Upper lobe of left lung (tissue), 6 donors: ENCODE measurements around the gene PXDN. TPM values are rescaled to one million over a fixed set of nuclear protein-coding genes. Genes with fewer than 3 reads are reported as not detected.

ENCODE experiments used
- ATAC-seq, 2 donors: fragments of 200-7000 bp; cut with Tn5 transposase; one replicate each; pipeline ENCODE4 v1.9.1; 2022; ENCODE audit warnings: mild to moderate bottlenecking in 2 of 2, moderate library complexity in 2 of 2; ENCODE audit not compliant: low FRiP score in 2 of 2
- DNase-seq, 2 donors: peaks; one replicate each; pipeline ENCODE4 v3.0.0-alpha.2; 2019 to 2020
- H3K27ac ChIP-seq, 4 donors: fragments of 200-600 bp; sonication (generic); one replicate each; pipeline ENCODE4 v1.5.1; 2016 to 2019
- H3K27me3 ChIP-seq, 4 donors: fragments of 200-600 bp; sonication (generic); one replicate each; pipeline ENCODE4 v1.5.1; 2017 to 2019
- H3K36me3 ChIP-seq, 4 donors: fragments of 200-600 bp; sonication (generic); one replicate each; pipeline ENCODE4 v1.5.1; 2016 to 2019
- H3K4me1 ChIP-seq, 4 donors: fragments of 200-600 bp; sonication (generic); one replicate each; pipeline ENCODE4 v1.5.1; 2018 to 2019
- H3K4me3 ChIP-seq, 4 donors: fragments of 200-600 bp; sonication (generic); one replicate each; pipeline ENCODE4 v1.5.1; 2017 to 2019; ENCODE audit warnings: mild to moderate bottlenecking in 2 of 4, moderate library complexity in 1 of 4
- H3K9me3 ChIP-seq, 4 donors: fragments of 200-600 bp; sonication (generic); one replicate each; pipeline ENCODE4 v1.5.1; 2018 to 2019
- CTCF ChIP-seq, 6 experiments: fragments of 450-650 bp in 4 of 6; fragments of 200-600 bp in 2 of 6; sonication (generic) in 2 of 6; IDR thresholded peaks; one replicate each; pipeline ENCODE4 v1.5.1; 2016 to 2019; ENCODE audit warnings: antibody characterized with exemption in 6 of 6
- EP300 ChIP-seq, 4 donors: sonication (generic); formaldehyde crosslinking; IDR thresholded peaks; one replicate each; pipeline ENCODE4 v1.5.1; 2017; ENCODE audit warnings: antibody characterized with exemption in 4 of 4, control low read depth in 2 of 4
- POLR2A ChIP-seq, 4 donors: fragments of 450-650 bp; IDR thresholded peaks; one replicate each; pipeline ENCODE4 v1.5.1; 2016 to 2017; ENCODE audit warnings: antibody characterized with exemption in 4 of 4, mild to moderate bottlenecking in 2 of 4
- POLR2AphosphoS5 ChIP-seq, 2 donors: sonication (generic); formaldehyde crosslinking; IDR thresholded peaks; one replicate each; pipeline ENCODE4 v1.5.1; 2017; ENCODE audit warnings: antibody characterized with exemption in 2 of 2
- WGBS, 2 donors: methylation state at CpG; one replicate each; pipeline ENCODE4 v1.1.5; 2017 to 2018; 5-methylcytosine and 5-hydroxymethylcytosine counted together
- total RNA-seq, 6 donors: library from RNA; depleted of rRNA in 4 of 6; stranded (reverse); fragments of >200 nt in 4 of 6; gene quantifications; one replicate each; pipeline versions ENCODE4 v1.1.0 to v1.2.1, GENCODE V29; 2016 to 2021
- donor health status: DM: no; HTN: no; CAD: no; lungs with moderate emphysema.
- donor health status: DM: no; HTN: yes; CAD: no; lungs with severe emphysema.

PXDN gene
- total RNA-seq, 6 donors from 2014 or later: 20.8 to 65.6 (median 38.5) TPM

GRCh38 chr2:1791685-1792435 is 47.5 kb upstream of the PXDN start:
- Histone ChIP-seq H3K27me3 (no peaks in the 10 kb centered on the region), H3K9me3 (no peaks in the 10 kb centered on the region), H3K4me1 (peaks cover 0 to 11% (median 3%) of the 10 kb centered on the region in 4 donors), H3K4me3 (no peak overlapping the region), H3K27ac (no peak overlapping the region), H3K36me3 (no peaks in the 10 kb centered on the region)
- DNase-seq (peak in 1 of 2 donors; percentile 64), ATAC-seq (peak; percentile 21 to 40)
- TF ChIP-seq EP300 (IDR thresholded peaks at IDR 0.05) (no peak), POLR2AphosphoS5 (IDR thresholded peaks at IDR 0.05) (no peak), CTCF (IDR thresholded peaks at IDR 0.05) (no peak), POLR2A (IDR thresholded peaks at IDR 0.05) (no peak)
- WGBS, 2 donors: 47 to 49% methylated on average over 11 to 16 of the region's 16 CpGs

DNA sequence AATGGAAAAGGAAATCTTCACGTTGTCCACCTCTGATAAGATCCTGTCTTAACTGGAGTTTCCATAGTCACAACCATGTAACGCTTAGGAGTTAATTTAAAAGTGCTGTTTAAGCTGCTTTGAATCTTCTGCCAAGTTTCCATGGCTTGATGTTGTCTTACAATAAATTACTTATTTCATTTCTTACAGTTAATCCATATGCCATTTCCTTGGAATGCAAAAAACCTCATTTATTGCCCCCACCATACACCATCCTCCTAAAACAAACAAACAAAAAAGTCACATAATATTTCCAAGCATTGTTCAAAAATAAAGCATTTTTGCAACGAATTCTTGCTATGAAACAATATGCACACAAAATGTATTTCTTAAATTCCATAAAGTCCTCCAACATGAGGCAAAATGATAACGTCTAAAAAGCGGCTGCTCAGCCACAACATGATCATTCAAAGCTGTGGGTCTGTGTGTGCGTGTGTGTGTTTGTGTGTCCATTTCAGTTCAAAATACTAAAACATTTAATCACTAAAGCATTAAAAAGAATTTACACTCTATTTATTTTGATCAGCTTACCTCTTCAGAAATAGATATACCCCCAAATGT is 46.8 kb upstream of the PXDN start:
- 68 to 74% methylated on average over 6 of the region's 6 CpGs for WGBS, 2 donors
- no peaks in the 10 kb centered on the region for H3K9me3 ChIP-seq
- no peaks in the 10 kb centered on the region for H3K27me3 ChIP-seq
- H3K4me3 ChIP-seq: no peak overlapping the region
- H3K4me1 ChIP-seq: peaks cover 0 to 11% (median 3%) of the 10 kb centered on the region in 4 donors
- ATAC-seq (no peak), DNase-seq (no peak)
- TF ChIP-seq EP300 (IDR thresholded peaks at IDR 0.05): no peak
- no peak for TF ChIP-seq POLR2A (IDR thresholded peaks at IDR 0.05)
- no peak for TF ChIP-seq POLR2AphosphoS5 (IDR thresholded peaks at IDR 0.05)
- TF ChIP-seq CTCF (IDR thresholded peaks at IDR 0.05): no peak
- no peak overlapping the region for H3K27ac ChIP-seq
- H3K36me3 ChIP-seq: no peaks in the 10 kb centered on the region

DNA sequence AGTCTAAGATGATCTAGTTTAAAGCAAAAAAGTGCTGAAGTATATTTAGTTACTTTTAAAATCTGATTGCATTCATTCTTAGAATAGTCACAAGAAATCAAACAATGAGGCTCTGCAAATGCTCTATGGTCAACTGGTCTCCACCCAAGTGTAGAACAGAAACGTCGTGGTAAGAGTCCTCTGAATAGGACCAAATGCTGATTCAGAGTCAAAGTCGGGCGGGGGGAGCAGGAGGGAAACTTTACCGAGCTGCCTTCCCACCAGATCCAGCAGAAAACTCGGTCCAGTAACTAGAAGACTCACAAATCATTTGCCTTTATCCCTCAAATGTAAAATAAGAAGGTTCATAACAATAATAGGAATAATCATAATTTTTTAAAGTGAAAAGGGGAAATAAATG is 46.2 kb upstream of the PXDN start:
- DNase-seq (no peak), ATAC-seq (no peak)
- peaks cover 0 to 11% (median 3%) of the 10 kb centered on the region in 4 donors for H3K4me1 ChIP-seq
- H3K27me3 ChIP-seq: no peaks in the 10 kb centered on the region
- WGBS, 2 donors: 74 to 76% methylated on average over 6 of the region's 6 CpGs
- H3K9me3 ChIP-seq: no peaks in the 10 kb centered on the region
- no peak overlapping the region for H3K27ac ChIP-seq
- no peak overlapping the region for H3K4me3 ChIP-seq
- TF ChIP-seq POLR2A (IDR thresholded peaks at IDR 0.05) (no peak), POLR2AphosphoS5 (IDR thresholded peaks at IDR 0.05) (no peak), CTCF (IDR thresholded peaks at IDR 0.05) (no peak), EP300 (IDR thresholded peaks at IDR 0.05) (no peak)
- no peaks in the 10 kb centered on the region for H3K36me3 ChIP-seq

DNA sequence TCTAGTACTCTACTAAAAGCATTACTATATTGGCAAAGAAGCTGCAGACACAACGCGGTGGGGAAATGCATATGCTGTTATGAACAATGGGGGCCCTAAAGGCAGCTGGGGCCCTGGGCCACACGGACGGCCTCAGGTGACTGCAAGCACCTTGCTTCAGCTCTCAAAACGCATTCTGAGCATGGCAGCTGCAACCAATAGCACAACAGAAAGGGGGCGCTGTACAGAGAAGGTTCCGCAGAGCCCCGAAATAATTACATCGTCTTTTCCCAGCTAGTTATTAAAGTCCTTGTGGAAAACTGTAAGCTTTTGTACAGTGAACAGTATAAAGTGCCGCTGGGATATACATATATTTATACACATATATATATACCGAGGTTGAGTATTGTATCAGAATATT is 45.3 kb upstream of the PXDN start:
- DNase-seq (no peak), ATAC-seq (no peak)
- Histone ChIP-seq H3K9me3 (no peaks in the 10 kb centered on the region), H3K4me3 (no peak overlapping the region), H3K36me3 (no peaks in the 10 kb centered on the region), H3K27ac (no peak overlapping the region), H3K4me1 (peaks cover 0 to 11% (median 3%) of the 10 kb centered on the region in 4 donors), H3K27me3 (no peaks in the 10 kb centered on the region)
- TF ChIP-seq POLR2AphosphoS5 (IDR thresholded peaks at IDR 0.05): no peak
- WGBS, 2 donors: 91 to 92% methylated on average over 11 of the region's 11 CpGs

DNA sequence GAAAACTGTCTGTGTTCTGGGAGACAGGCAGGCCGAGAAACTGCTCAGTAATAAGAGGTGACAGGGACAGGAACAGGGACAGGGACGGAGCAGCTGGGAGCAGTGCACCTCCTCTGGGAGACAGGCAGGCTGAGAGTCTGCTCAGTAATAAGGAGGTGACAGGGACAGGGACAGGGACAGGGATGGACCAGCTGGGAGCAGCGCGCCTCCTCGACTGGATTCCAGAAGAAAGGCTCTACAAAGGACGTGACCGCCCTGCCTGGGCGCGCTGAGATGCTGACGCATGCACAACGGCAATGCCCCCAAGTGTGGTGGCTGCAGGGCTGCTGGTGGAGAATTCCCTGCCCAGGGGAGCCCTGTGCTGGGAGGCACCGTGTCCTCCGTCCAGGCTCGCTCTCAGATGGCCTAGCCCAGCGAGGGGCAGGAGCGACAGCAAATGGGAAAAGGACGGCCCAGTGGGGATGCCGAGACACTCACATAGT is 44.2 kb upstream of the PXDN start:
- Histone ChIP-seq H3K9me3 (no peaks in the 10 kb centered on the region), H3K4me1 (peaks cover 0 to 11% (median 3%) of the 10 kb centered on the region in 4 donors), H3K36me3 (no peaks in the 10 kb centered on the region), H3K27me3 (no peaks in the 10 kb centered on the region), H3K4me3 (no peak overlapping the region), H3K27ac (no peak overlapping the region)
- DNase-seq (no peak), ATAC-seq (no peak)
- TF ChIP-seq CTCF (IDR thresholded peaks at IDR 0.05): no peak
- no peak for TF ChIP-seq EP300 (IDR thresholded peaks at IDR 0.05)
- TF ChIP-seq POLR2A (IDR thresholded peaks at IDR 0.05): no peak
- no peak for TF ChIP-seq POLR2AphosphoS5 (IDR thresholded peaks at IDR 0.05)
- WGBS, 2 donors: 86 to 87% methylated on average over 18 of the region's 18 CpGs
